H9 (cell line): Measurements from ENCODE around the gene UTP4. TPM values are rescaled to one million over a fixed set of nuclear protein-coding genes. Genes with fewer than 3 reads are reported as not detected.

Source experiments
- DNase-seq: peaks from one replicate; pipeline ENCODE4 v3.0.0-alpha.2; 2017
- H2AFZ ChIP-seq: one replicate; pipeline ENCODE4 v1.6.1; 2013; ENCODE audit warnings: mild to moderate bottlenecking, low read length, control low read depth, moderate library complexity
- H2AK5ac ChIP-seq: 2 replicates; pipeline ENCODE4 v1.6.1; 2013; ENCODE audit warnings: low read length, control low read depth, mixed read lengths; ENCODE audit not compliant: insufficient read length
- H2BK120ac ChIP-seq: one replicate; pipeline ENCODE4 v1.6.1; 2013; ENCODE audit warnings: low read depth, mild to moderate bottlenecking, low read length, control low read depth, inconsistent platforms; ENCODE audit not compliant: poor library complexity, severe bottlenecking
- H2BK12ac ChIP-seq: 2 replicates; pipeline ENCODE4 v1.6.1; 2013; ENCODE audit warnings: low read length, control low read depth, mixed read lengths, low read depth; ENCODE audit not compliant: insufficient read length
- H2BK15ac ChIP-seq: 2 replicates; pipeline ENCODE4 v1.6.1; 2013; ENCODE audit warnings: low read depth, low read length, control low read depth
- H2BK20ac ChIP-seq: one replicate; pipeline ENCODE4 v1.6.1; 2013; ENCODE audit warnings: low read depth, mild to moderate bottlenecking, low read length, control low read depth, inconsistent platforms; ENCODE audit not compliant: poor library complexity, severe bottlenecking
- H2BK5ac ChIP-seq: 2 replicates; pipeline ENCODE4 v1.6.1; 2013; ENCODE audit warnings: low read length, control low read depth, mixed read lengths; ENCODE audit not compliant: insufficient read length
- H3K14ac ChIP-seq: 2 replicates; pipeline ENCODE4 v1.6.1; 2013; ENCODE audit warnings: low read length, control low read depth; ENCODE audit not compliant: insufficient read depth
- H3K18ac ChIP-seq: 2 replicates; pipeline ENCODE4 v1.6.1; 2013; ENCODE audit warnings: low read depth, mild to moderate bottlenecking, mixed read lengths, low read length, control low read depth; ENCODE audit not compliant: insufficient read length
- H3K23ac ChIP-seq: 2 replicates; pipeline ENCODE4 v1.6.1; 2013; ENCODE audit warnings: low read length, control low read depth, mixed read lengths, low read depth; ENCODE audit not compliant: insufficient read length
- H3K23me2 ChIP-seq: 2 replicates; pipeline ENCODE4 v1.6.1; 2013; ENCODE audit warnings: low read depth, mild to moderate bottlenecking, mixed read lengths, low read length, control low read depth; ENCODE audit not compliant: insufficient read length, poor library complexity, severe bottlenecking
- H3K27ac ChIP-seq: 2 replicates; pipeline ENCODE4 v1.5.1; 2013; ENCODE audit warnings: low read length, control low read depth, mixed read lengths, low read depth; ENCODE audit not compliant: insufficient read length
- H3K27me3 ChIP-seq: 2 replicates; pipeline ENCODE4 v1.6.1; 2013; ENCODE audit warnings: low read length, control low read depth, inconsistent platforms; ENCODE audit not compliant: insufficient read depth
- H3K4ac ChIP-seq: 2 replicates; pipeline ENCODE4 v1.6.1; 2013; ENCODE audit warnings: low read depth, mild to moderate bottlenecking, control low read depth, inconsistent platforms, low read length, moderate library complexity
- H3K4me1 ChIP-seq: 2 replicates; pipeline ENCODE4 v1.6.1; 2013; ENCODE audit warnings: low read length, control low read depth, inconsistent platforms; ENCODE audit not compliant: insufficient read depth
- H3K4me2 ChIP-seq: 2 replicates; pipeline ENCODE4 v1.6.1; 2013; ENCODE audit warnings: low read length, control low read depth, mixed read lengths; ENCODE audit not compliant: insufficient read length, insufficient read depth
- H3K56ac ChIP-seq: 2 replicates; pipeline ENCODE4 v1.6.1; 2013; ENCODE audit warnings: low read depth, mild to moderate bottlenecking, mixed read lengths, low read length, control low read depth; ENCODE audit not compliant: insufficient read length
- H3K79me1 ChIP-seq: 2 replicates; pipeline ENCODE4 v1.6.1; 2013; ENCODE audit warnings: low read depth, mild to moderate bottlenecking, moderate library complexity, low read length, control low read depth, inconsistent platforms; ENCODE audit not compliant: insufficient read depth, poor library complexity, severe bottlenecking
- H3K79me2 ChIP-seq: 2 replicates; pipeline ENCODE4 v1.6.1; 2013; ENCODE audit warnings: low read length, control low read depth, inconsistent platforms; ENCODE audit not compliant: insufficient read depth
- H3K9ac ChIP-seq: 2 replicates; pipeline ENCODE4 v1.6.1; 2013; ENCODE audit warnings: low read length, control low read depth, mixed read lengths; ENCODE audit not compliant: insufficient read length; ENCODE audit errors: extremely low read depth
- H3K9me3 ChIP-seq: one replicate; pipeline ENCODE4 v1.6.1; 2013; ENCODE audit warnings: low read depth, low read length, inconsistent platforms; ENCODE audit not compliant: control insufficient read depth
- H3T11ph ChIP-seq: one replicate; pipeline ENCODE4 v1.6.1; 2013; ENCODE audit warnings: mild to moderate bottlenecking, low read length, control low read depth, inconsistent platforms
- H4K20me1 ChIP-seq: one replicate; pipeline ENCODE4 v1.6.1; 2013; ENCODE audit not compliant: control insufficient read depth, insufficient read length, insufficient read depth
- H4K5ac ChIP-seq: 2 replicates; pipeline ENCODE4 v1.6.1; 2013; ENCODE audit warnings: low read depth, mild to moderate bottlenecking, mixed read lengths, low read length, control low read depth; ENCODE audit not compliant: insufficient read length
- H4K8ac ChIP-seq: replicated peaks from 2 replicates; pipeline ENCODE4 v1.6.1; 2013; ENCODE audit warnings: low read length, control low read depth, mixed read lengths, low read depth; ENCODE audit not compliant: insufficient read length
- H4K91ac ChIP-seq: 2 replicates; pipeline ENCODE4 v1.6.1; 2013; ENCODE audit warnings: low read depth, mild to moderate bottlenecking, moderate library complexity, mixed read lengths, low read length, control low read depth; ENCODE audit not compliant: insufficient read length
- H3K27ac Mint-ChIP-seq, 3 experiments: 2 replicates in 2 of 3; 3 replicates in 1 of 3; pipeline ENCODE4 v1.8.0; 2020 to 2021; ENCODE audit warnings: mixed read lengths in 3 of 3, mild to moderate bottlenecking in 1 of 3, moderate library complexity in 1 of 3
- H3K27me3 Mint-ChIP-seq: 2 replicates; pipeline ENCODE4 v1.8.0; 2021; ENCODE audit warnings: low read depth, mild to moderate bottlenecking, moderate library complexity, mixed read lengths
- H3K36me3 Mint-ChIP-seq, 3 experiments: 2 replicates in 2 of 3; 3 replicates in 1 of 3; pipeline ENCODE4 v1.8.0; 2020 to 2021; ENCODE audit warnings: low read depth in 3 of 3, mixed read lengths in 3 of 3; ENCODE audit not compliant: insufficient read depth in 1 of 3
- H3K4me1 Mint-ChIP-seq, 2 experiments: 2 replicates each; pipeline ENCODE4 v1.8.0; 2020; ENCODE audit warnings: mixed read lengths in 2 of 2
- H3K4me3 Mint-ChIP-seq, 2 experiments: 2 replicates in 1 of 2; 3 replicates in 1 of 2; pipeline ENCODE4 v1.8.0; 2020 to 2021; ENCODE audit warnings: mild to moderate bottlenecking in 2 of 2, mixed read lengths in 2 of 2, moderate library complexity in 1 of 2
- H3K9me3 Mint-ChIP-seq, 2 experiments: 2 replicates in 1 of 2; 3 replicates in 1 of 2; pipeline ENCODE4 v1.8.0; 2020; ENCODE audit warnings: mild to moderate bottlenecking in 2 of 2, mixed read lengths in 2 of 2, moderate library complexity in 1 of 2
- CTCF ChIP-seq: fragments of 200-600 bp; sonication (generic); conservative IDR thresholded peaks from 3 replicates; pipeline ENCODE4 v1.8.0; 2021; ENCODE audit warnings: antibody characterized with exemption, mild to moderate bottlenecking
- total RNA-seq: library from RNA; stranded (reverse); gene quantifications from 2 replicates; pipeline ENCODE4 v1.2.1, GENCODE V29; 2021

Gene UTP4
- total RNA-seq, 1 experiment from 2014 or later: 94.0 TPM

- Mint-ChIP-seq H3K9me3 (no peaks in the 10 kb centered on the region), H3K36me3 (peaks cover 2 to 6% (median 5%) of the 10 kb centered on the region in 3 experiments; a peak in 6 of 7 replicates), H3K4me1 (peaks cover 6 to 13% of the 10 kb centered on the region in 2 experiments), H3K27ac (no peak overlapping the region), H3K4me3 (no peak overlapping the region), H3K27me3 (no peaks in the 10 kb centered on the region)
- Histone ChIP-seq H3K23me2 (no peaks in the 10 kb centered on the region), H3K56ac (no peak overlapping the region), H3K9ac (no peak overlapping the region), H3K79me1 (no peaks in the 10 kb centered on the region), H3K4me1 (no peaks in the 10 kb centered on the region), H3K4me2 (no peak overlapping the region), H2BK15ac (no peak overlapping the region), H3K4ac (no peak overlapping the region), H3K18ac (no peak overlapping the region), H4K5ac (no peak overlapping the region), H3K23ac (no peak overlapping the region), H4K91ac (no peak overlapping the region), H2AFZ (no peak overlapping the region), H2BK12ac (no peak overlapping the region), H3K79me2 (peaks cover under 1% of the 10 kb centered on the region; the same call in 1 of the 2 replicates), H4K20me1 (no peaks in the 10 kb centered on the region), H2AK5ac (no peak overlapping the region), H3K27ac (no peak overlapping the region), H3K27me3 (no peaks in the 10 kb centered on the region), H4K8ac (no peak overlapping the region), H3K9me3 (no peaks in the 10 kb centered on the region), H3K14ac (no peak overlapping the region), H2BK5ac (no peak overlapping the region), H3T11ph (no peak overlapping the region), H2BK120ac (no peak overlapping the region), H2BK20ac (no peak overlapping the region)
- no peak for TF ChIP-seq CTCF
- DNase-seq: no peak
Measured at GRCh38 chr16:69193855-69194254, 61.4 kb downstream of the UTP4 start.
